H9 (cell line): ENCODE results near the gene ZNRF4. TPM values are rescaled to one million over a fixed set of nuclear protein-coding genes. Genes with fewer than 3 reads are reported as not detected.

ENCODE experiments used
- DNase-seq: peaks from one replicate; pipeline ENCODE4 v3.0.0-alpha.2; 2017
- H2AFZ ChIP-seq: one replicate; pipeline ENCODE4 v1.6.1; 2013; ENCODE audit warnings: mild to moderate bottlenecking, low read length, control low read depth, moderate library complexity
- H2AK5ac ChIP-seq: 2 replicates; pipeline ENCODE4 v1.6.1; 2013; ENCODE audit warnings: low read length, control low read depth, mixed read lengths; ENCODE audit not compliant: insufficient read length
- H2BK120ac ChIP-seq: one replicate; pipeline ENCODE4 v1.6.1; 2013; ENCODE audit warnings: low read depth, mild to moderate bottlenecking, low read length, control low read depth, inconsistent platforms; ENCODE audit not compliant: poor library complexity, severe bottlenecking
- H2BK12ac ChIP-seq: 2 replicates; pipeline ENCODE4 v1.6.1; 2013; ENCODE audit warnings: low read length, control low read depth, mixed read lengths, low read depth; ENCODE audit not compliant: insufficient read length
- H2BK15ac ChIP-seq: 2 replicates; pipeline ENCODE4 v1.6.1; 2013; ENCODE audit warnings: low read depth, low read length, control low read depth
- H2BK20ac ChIP-seq: one replicate; pipeline ENCODE4 v1.6.1; 2013; ENCODE audit warnings: low read depth, mild to moderate bottlenecking, low read length, control low read depth, inconsistent platforms; ENCODE audit not compliant: poor library complexity, severe bottlenecking
- H2BK5ac ChIP-seq: 2 replicates; pipeline ENCODE4 v1.6.1; 2013; ENCODE audit warnings: low read length, control low read depth, mixed read lengths; ENCODE audit not compliant: insufficient read length
- H3K14ac ChIP-seq: 2 replicates; pipeline ENCODE4 v1.6.1; 2013; ENCODE audit warnings: low read length, control low read depth; ENCODE audit not compliant: insufficient read depth
- H3K18ac ChIP-seq: 2 replicates; pipeline ENCODE4 v1.6.1; 2013; ENCODE audit warnings: low read depth, mild to moderate bottlenecking, mixed read lengths, low read length, control low read depth; ENCODE audit not compliant: insufficient read length
- H3K23ac ChIP-seq: 2 replicates; pipeline ENCODE4 v1.6.1; 2013; ENCODE audit warnings: low read length, control low read depth, mixed read lengths, low read depth; ENCODE audit not compliant: insufficient read length
- H3K23me2 ChIP-seq: 2 replicates; pipeline ENCODE4 v1.6.1; 2013; ENCODE audit warnings: low read depth, mild to moderate bottlenecking, mixed read lengths, low read length, control low read depth; ENCODE audit not compliant: insufficient read length, poor library complexity, severe bottlenecking
- H3K27ac ChIP-seq: 2 replicates; pipeline ENCODE4 v1.5.1; 2013; ENCODE audit warnings: low read length, control low read depth, mixed read lengths, low read depth; ENCODE audit not compliant: insufficient read length
- H3K27me3 ChIP-seq: 2 replicates; pipeline ENCODE4 v1.6.1; 2013; ENCODE audit warnings: low read length, control low read depth, inconsistent platforms; ENCODE audit not compliant: insufficient read depth
- H3K4ac ChIP-seq: 2 replicates; pipeline ENCODE4 v1.6.1; 2013; ENCODE audit warnings: low read depth, mild to moderate bottlenecking, control low read depth, inconsistent platforms, low read length, moderate library complexity
- H3K4me1 ChIP-seq: 2 replicates; pipeline ENCODE4 v1.6.1; 2013; ENCODE audit warnings: low read length, control low read depth, inconsistent platforms; ENCODE audit not compliant: insufficient read depth
- H3K4me2 ChIP-seq: 2 replicates; pipeline ENCODE4 v1.6.1; 2013; ENCODE audit warnings: low read length, control low read depth, mixed read lengths; ENCODE audit not compliant: insufficient read length, insufficient read depth
- H3K56ac ChIP-seq: 2 replicates; pipeline ENCODE4 v1.6.1; 2013; ENCODE audit warnings: low read depth, mild to moderate bottlenecking, mixed read lengths, low read length, control low read depth; ENCODE audit not compliant: insufficient read length
- H3K79me1 ChIP-seq: 2 replicates; pipeline ENCODE4 v1.6.1; 2013; ENCODE audit warnings: low read depth, mild to moderate bottlenecking, moderate library complexity, low read length, control low read depth, inconsistent platforms; ENCODE audit not compliant: insufficient read depth, poor library complexity, severe bottlenecking
- H3K79me2 ChIP-seq: 2 replicates; pipeline ENCODE4 v1.6.1; 2013; ENCODE audit warnings: low read length, control low read depth, inconsistent platforms; ENCODE audit not compliant: insufficient read depth
- H3K9ac ChIP-seq: 2 replicates; pipeline ENCODE4 v1.6.1; 2013; ENCODE audit warnings: low read length, control low read depth, mixed read lengths; ENCODE audit not compliant: insufficient read length; ENCODE audit errors: extremely low read depth
- H3K9me3 ChIP-seq: one replicate; pipeline ENCODE4 v1.6.1; 2013; ENCODE audit warnings: low read depth, low read length, inconsistent platforms; ENCODE audit not compliant: control insufficient read depth
- H3T11ph ChIP-seq: one replicate; pipeline ENCODE4 v1.6.1; 2013; ENCODE audit warnings: mild to moderate bottlenecking, low read length, control low read depth, inconsistent platforms
- H4K20me1 ChIP-seq: one replicate; pipeline ENCODE4 v1.6.1; 2013; ENCODE audit not compliant: control insufficient read depth, insufficient read length, insufficient read depth
- H4K5ac ChIP-seq: 2 replicates; pipeline ENCODE4 v1.6.1; 2013; ENCODE audit warnings: low read depth, mild to moderate bottlenecking, mixed read lengths, low read length, control low read depth; ENCODE audit not compliant: insufficient read length
- H4K8ac ChIP-seq: replicated peaks from 2 replicates; pipeline ENCODE4 v1.6.1; 2013; ENCODE audit warnings: low read length, control low read depth, mixed read lengths, low read depth; ENCODE audit not compliant: insufficient read length
- H4K91ac ChIP-seq: 2 replicates; pipeline ENCODE4 v1.6.1; 2013; ENCODE audit warnings: low read depth, mild to moderate bottlenecking, moderate library complexity, mixed read lengths, low read length, control low read depth; ENCODE audit not compliant: insufficient read length
- H3K27ac Mint-ChIP-seq, 3 experiments: 2 replicates in 2 of 3; 3 replicates in 1 of 3; pipeline ENCODE4 v1.8.0; 2020 to 2021; ENCODE audit warnings: mixed read lengths in 3 of 3, mild to moderate bottlenecking in 1 of 3, moderate library complexity in 1 of 3
- H3K27me3 Mint-ChIP-seq: 2 replicates; pipeline ENCODE4 v1.8.0; 2021; ENCODE audit warnings: low read depth, mild to moderate bottlenecking, moderate library complexity, mixed read lengths
- H3K36me3 Mint-ChIP-seq, 3 experiments: 2 replicates in 2 of 3; 3 replicates in 1 of 3; pipeline ENCODE4 v1.8.0; 2020 to 2021; ENCODE audit warnings: low read depth in 3 of 3, mixed read lengths in 3 of 3; ENCODE audit not compliant: insufficient read depth in 1 of 3
- H3K4me1 Mint-ChIP-seq, 2 experiments: 2 replicates each; pipeline ENCODE4 v1.8.0; 2020; ENCODE audit warnings: mixed read lengths in 2 of 2
- H3K4me3 Mint-ChIP-seq, 2 experiments: 2 replicates in 1 of 2; 3 replicates in 1 of 2; pipeline ENCODE4 v1.8.0; 2020 to 2021; ENCODE audit warnings: mild to moderate bottlenecking in 2 of 2, mixed read lengths in 2 of 2, moderate library complexity in 1 of 2
- H3K9me3 Mint-ChIP-seq, 2 experiments: 2 replicates in 1 of 2; 3 replicates in 1 of 2; pipeline ENCODE4 v1.8.0; 2020; ENCODE audit warnings: mild to moderate bottlenecking in 2 of 2, mixed read lengths in 2 of 2, moderate library complexity in 1 of 2
- WGBS: extraction: QIAGEN DNeasy Blood & Tissue Kit; methylation state at CpG from one replicate; pipeline ENCODE4 v1.1.7; 2013; ENCODE audit warnings: missing lambda C conversion rate, low lambda C conversion rate, mixed read lengths; ENCODE audit not compliant: insufficient read length; ENCODE audit errors: extremely low coverage; 5-methylcytosine and 5-hydroxymethylcytosine counted together
- total RNA-seq: library from RNA; stranded (reverse); gene quantifications from 2 replicates; pipeline ENCODE4 v1.2.1, GENCODE V29; 2021
- TF ChIP-seq, protein P1 (sequence below): fragments of 200-600 bp; sonication (generic); conservative IDR thresholded peaks from 3 replicates; pipeline ENCODE4 v1.8.0; 2021; ENCODE audit warnings: antibody characterized with exemption, mild to moderate bottlenecking

Gene ZNRF4
- total RNA-seq, 1 experiment from 2014 or later, result not detected

DNA sequence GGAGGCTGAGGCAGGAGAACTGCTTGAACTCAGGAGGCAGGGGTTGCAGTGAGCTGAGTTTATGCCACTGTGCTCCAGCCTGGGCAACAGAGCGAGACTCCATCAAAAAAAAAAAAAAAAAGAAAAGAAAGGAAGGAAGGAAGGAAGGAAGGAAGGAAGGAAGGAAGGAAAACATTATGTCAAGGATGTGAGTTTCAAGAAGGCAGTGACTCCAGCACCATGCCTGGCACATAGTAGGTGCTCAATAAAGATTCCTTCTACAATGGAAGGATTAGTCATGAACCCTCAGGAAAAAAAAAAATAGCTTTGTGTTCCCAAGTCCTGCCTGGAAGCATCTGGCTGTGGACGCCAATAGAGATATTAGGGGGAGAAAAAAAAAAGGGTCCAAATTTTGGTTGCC lies 10.1 kb upstream of the ZNRF4 start:
- Mint-ChIP-seq H3K27me3 (peaks cover 66% of the 10 kb centered on the region), H3K4me3 (no peak overlapping the region), H3K4me1 (peaks cover 0 to 8% of the 10 kb centered on the region in 2 experiments; a peak in 3 of 4 replicates), H3K27ac (no peak overlapping the region), H3K36me3 (no peaks in the 10 kb centered on the region), H3K9me3 (peaks cover 0 to 3% of the 10 kb centered on the region in 2 experiments; a peak in 1 of 5 replicates)
- no CpG with 5 or more reads among the region's 2 CpGs for WGBS
- H3K27ac ChIP-seq, result no peak overlapping the region
- no peak overlapping the region for H3K18ac ChIP-seq
- H4K5ac ChIP-seq, result no peak overlapping the region
- H2AFZ ChIP-seq, result no peak overlapping the region
- TF ChIP-seq, protein P1, sequence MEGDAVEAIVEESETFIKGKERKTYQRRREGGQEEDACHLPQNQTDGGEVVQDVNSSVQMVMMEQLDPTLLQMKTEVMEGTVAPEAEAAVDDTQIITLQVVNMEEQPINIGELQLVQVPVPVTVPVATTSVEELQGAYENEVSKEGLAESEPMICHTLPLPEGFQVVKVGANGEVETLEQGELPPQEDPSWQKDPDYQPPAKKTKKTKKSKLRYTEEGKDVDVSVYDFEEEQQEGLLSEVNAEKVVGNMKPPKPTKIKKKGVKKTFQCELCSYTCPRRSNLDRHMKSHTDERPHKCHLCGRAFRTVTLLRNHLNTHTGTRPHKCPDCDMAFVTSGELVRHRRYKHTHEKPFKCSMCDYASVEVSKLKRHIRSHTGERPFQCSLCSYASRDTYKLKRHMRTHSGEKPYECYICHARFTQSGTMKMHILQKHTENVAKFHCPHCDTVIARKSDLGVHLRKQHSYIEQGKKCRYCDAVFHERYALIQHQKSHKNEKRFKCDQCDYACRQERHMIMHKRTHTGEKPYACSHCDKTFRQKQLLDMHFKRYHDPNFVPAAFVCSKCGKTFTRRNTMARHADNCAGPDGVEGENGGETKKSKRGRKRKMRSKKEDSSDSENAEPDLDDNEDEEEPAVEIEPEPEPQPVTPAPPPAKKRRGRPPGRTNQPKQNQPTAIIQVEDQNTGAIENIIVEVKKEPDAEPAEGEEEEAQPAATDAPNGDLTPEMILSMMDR, result no peak
- no peak overlapping the region for H3K4ac ChIP-seq
- H2BK120ac ChIP-seq, result no peak overlapping the region
- H3K79me2 ChIP-seq, result no peaks in the 10 kb centered on the region
- H3K56ac ChIP-seq, result no peak overlapping the region
- no peak overlapping the region for H2BK20ac ChIP-seq
- H2BK5ac ChIP-seq, result no peak overlapping the region
- no peaks in the 10 kb centered on the region for H4K20me1 ChIP-seq
- no peak overlapping the region for H2BK12ac ChIP-seq
- H3K9ac ChIP-seq, result no peak overlapping the region
- DNase-seq, result no peak
- no peak overlapping the region for H3K4me2 ChIP-seq
- H4K91ac ChIP-seq, result no peak overlapping the region
- no peaks in the 10 kb centered on the region for H3K9me3 ChIP-seq
- H2BK15ac ChIP-seq, result no peak overlapping the region
- H4K8ac ChIP-seq, result no peak overlapping the region
- no peaks in the 10 kb centered on the region for H3K4me1 ChIP-seq
- no peaks in the 10 kb centered on the region for H3K27me3 ChIP-seq
- no peaks in the 10 kb centered on the region for H3K23me2 ChIP-seq
- H2AK5ac ChIP-seq, result no peak overlapping the region
- no peak overlapping the region for H3K14ac ChIP-seq
- H3K79me1 ChIP-seq, result no peaks in the 10 kb centered on the region
- no peak overlapping the region for H3K23ac ChIP-seq
- H3T11ph ChIP-seq, result no peak overlapping the region
